OCI-LY7 (cell line): Measurements from ENCODE around the gene MMAB.

Experiments
- CTCF ChIP-seq: fragments of 200-600 bp; sonication (generic); conservative IDR thresholded peaks from 2 replicates; pipeline ENCODE4 v1.5.1; 2014; ENCODE audit warnings: mild to moderate bottlenecking, antibody characterized with exemption, low read length, moderate library complexity, mixed read lengths
- EZH2phosphoT487 ChIP-seq: fragments of 200-600 bp; sonication (generic); IDR thresholded peaks from 2 replicates; pipeline ENCODE4 v1.6.1; 2018; ENCODE audit warnings: low read depth, borderline replicate concordance, mild to moderate bottlenecking, mixed run types, antibody characterized with exemption, low read length, moderate library complexity, mixed read lengths

- TF ChIP-seq CTCF (no peak), EZH2phosphoT487 (no peak)
These were observed 60.3 kb downstream of the MMAB start for GRCh38 chr12:109513051-109513450.
